Forelimb muscle (tissue), 1 donor: ENCODE measurements around the gene TMEM225B. TPM values are rescaled to one million over a fixed set of nuclear protein-coding genes. Genes with fewer than 3 reads are reported as not detected.
A peak's percentile ranks its signal among the peaks of the same experiment; 100 is the strongest.
"Not testable (repeated sequence)": the region's sequence is repeated elsewhere in the genome, so short reads cannot be mapped to it uniquely, and the experiment has no call there.

ENCODE experiments used
- DNase-seq: peaks from one replicate; pipeline ENCODE4 v3.0.0-alpha.2; 2013; ENCODE audit warnings: low read depth
- polyA plus RNA-seq: library from polyadenylated mRNA; unstranded; fragments of 120-200 nt; gene quantifications from one replicate; pipeline ENCODE4 v1.2.1, GENCODE V29; 2013; ENCODE audit not compliant: insufficient read length

The TMEM225B gene
- 0.77 TPM for polyA plus RNA-seq

DNA sequence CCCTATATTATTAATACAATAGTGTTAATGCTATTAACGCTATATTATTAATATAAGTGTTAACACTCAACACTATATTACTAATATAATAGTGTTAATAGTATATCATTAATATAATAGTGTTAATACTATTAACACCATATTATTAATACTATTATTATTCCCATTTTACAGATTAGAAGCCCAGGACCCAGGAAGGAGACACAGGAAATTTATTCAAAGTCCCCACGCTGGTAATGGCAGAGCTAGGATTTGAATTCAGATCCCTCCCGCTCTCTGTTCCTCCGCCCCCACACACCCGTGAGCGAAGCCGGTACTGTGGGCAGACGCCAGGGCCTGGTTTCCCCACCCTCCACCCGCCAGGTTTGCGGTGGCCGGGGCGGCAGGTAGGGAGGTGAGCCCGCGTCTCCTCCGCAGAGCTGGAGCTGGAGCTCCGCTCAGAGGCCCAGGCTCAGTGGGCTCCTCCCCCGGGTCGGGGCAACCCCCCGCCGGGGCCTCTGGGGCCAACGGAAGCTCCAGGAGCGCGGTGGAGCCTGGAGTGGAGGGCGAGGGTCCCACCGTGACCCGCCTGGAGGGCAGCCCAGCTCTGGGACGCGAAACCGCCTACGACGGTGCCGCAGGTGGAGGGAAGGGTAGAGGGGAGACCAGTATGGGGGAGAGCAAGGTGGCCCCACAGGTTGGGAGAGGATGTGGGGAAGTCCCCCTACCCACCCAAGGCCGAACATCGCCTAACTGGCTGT, at the start of gene TMEM225B:
Gene TMEM225B (plus strand): TSS at position 506 of the 740 bp plus-strand sequence. CDS start 6,122 bp downstream, outside the sequence.
- DNase-seq: no peak

GRCh38 chr7:99549545-99549944, 48.5 kb upstream of the TMEM225B start:
- DNase-seq: not testable (repeated sequence)

GRCh38 chr7:99551334-99551733, 46.7 kb upstream of the TMEM225B start:
- DNase-seq: no peak

DNA sequence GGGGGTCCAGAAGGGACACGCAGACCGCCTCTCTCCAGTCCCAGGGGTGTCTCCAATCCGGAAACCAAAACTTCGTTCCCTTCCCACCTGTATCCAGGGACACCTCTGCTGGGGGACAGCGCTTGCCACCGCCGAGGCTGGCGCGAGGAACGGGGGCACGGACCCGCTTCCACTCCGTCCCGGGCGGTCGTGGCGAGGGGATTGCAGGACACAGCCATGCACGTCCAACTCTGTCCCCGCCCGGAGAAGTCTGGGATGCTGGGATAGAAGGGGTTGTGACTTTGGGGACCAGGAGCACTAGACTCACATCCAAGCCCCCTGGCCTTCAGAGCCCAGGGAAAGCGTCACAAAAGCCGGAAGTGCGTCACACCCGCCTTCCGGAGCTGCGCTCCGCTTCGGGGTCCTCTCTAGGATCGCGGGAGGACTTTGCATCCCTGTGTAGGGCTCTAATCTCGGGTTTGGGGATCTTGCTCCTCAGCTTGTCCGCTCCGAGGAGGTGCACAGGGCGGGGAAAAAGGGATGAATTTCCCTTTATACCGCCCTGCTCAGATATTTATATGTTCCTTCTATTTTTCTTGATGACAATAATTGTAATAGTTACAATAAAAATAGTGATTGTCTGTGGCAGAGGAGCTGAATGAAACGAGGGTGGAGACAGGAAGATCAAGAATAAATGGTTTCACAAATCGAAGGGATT, 46.2 kb upstream of the TMEM225B start, which contains the start of gene FAM200A:
Gene FAM200A (minus strand): TSS at position 348 of the 697 bp plus-strand sequence. CDS start 3,707 bp downstream, outside the sequence.
- peak; percentile 94 for DNase-seq

DNA sequence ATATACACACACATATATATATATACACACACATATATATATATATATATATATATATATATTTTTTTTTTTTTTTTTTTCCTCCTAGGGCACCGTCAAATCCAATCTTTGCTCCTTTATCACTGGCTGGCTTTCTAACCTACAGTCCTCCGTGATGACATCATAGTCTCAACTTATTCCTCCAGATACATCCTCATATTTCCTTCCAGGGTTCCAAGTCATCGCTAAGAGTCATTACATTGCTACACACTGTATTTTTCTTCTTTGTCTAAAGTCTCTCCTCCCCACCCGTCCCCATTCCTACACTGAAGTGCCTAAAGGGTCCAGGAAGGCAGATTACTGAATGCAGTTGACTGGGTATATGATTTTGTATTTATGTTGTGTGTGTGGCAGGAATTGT, 45.0 kb upstream of the TMEM225B start:
- no peak for DNase-seq

GRCh38 chr7:99554939-99555338, 43.1 kb upstream of the TMEM225B start:
- DNase-seq: no peak

- DNase-seq: no peak
These were observed 40.9 kb upstream of the TMEM225B start for GRCh38 chr7:99557196-99557607.

DNA sequence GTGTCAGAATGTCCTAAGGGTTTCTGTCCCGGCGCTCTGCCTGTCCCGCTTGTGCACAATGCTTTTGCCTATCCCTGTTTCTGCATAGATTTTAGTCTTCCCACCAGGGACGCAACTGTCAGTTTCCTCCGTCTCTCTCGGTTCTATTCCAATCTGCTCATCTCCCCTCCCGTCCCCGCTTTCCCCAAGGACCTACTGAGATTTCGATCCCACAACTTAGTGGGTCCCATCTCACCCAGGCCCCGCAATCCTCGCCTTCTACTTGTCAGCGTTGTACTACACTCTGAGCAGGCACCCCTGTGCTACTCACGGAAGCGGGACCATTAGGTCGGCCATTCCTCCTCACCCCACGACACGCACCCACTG, 40.1 kb upstream of the TMEM225B start:
- no peak for DNase-seq

GRCh38 chr7:99558306-99559174, 39.5 kb upstream of the TMEM225B start, which contains the start of gene ZNF655:
ZNF655 (plus strand) TSS chr7:99558642; CDS start chr7:99560560, 1,918 bp downstream.
- DNase-seq: peak; percentile 52

DNA sequence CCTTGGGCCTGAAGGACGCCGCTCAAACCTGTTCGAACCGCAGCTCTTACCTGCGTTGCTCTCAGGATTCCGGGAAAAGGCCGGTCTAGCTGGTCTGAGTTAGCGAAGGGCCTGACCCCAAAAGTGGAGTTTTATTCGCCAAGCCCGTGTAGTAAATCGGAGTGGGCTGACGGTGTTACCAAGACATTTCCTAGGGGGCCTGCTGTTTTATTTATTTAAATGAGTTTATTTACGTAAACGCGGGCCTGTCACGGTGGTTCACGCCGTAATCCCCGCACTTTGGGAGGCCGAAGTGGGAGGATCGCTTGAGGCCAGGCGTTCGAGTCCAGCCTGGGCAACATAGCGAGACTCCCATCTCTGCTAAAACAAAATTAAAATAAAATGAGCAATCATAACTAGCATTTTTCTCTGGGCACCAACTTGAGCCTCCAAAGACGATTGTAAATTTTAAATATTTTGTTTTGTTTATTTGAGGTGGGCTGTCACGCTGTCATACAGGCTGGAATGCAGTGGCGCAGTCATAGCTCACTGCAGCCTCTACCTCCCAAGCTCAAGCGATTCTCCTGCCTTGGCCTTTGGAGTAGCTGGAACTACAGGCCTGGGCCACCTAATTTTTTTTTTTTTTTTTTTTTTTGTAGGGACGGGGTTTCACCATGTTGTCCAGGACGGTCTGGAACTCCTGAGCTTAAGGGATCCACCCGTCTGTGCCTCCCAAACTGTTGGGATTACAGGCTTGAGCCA, 38.7 kb upstream of the TMEM225B start:
- no peak for DNase-seq

- DNase-seq: no peak
These were observed 37.0 kb upstream of the TMEM225B start for GRCh38 chr7:99560834-99561736.

DNA sequence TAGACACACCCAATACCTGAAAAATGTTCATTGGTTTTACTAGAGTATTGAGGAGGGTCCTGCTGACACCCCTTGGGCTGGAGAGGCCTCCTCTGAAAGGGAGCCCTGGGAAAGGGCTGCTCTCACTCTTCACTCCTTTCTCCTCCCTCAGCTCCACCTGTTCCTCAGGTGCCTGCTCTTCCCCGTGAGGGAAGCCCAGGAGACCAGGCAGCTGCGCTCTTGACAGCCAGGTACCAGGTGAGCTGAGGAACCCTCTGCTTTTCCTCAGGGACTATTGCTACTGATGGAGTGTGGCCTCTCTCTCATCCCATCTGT, 36.4 kb upstream of the TMEM225B start:
- DNase-seq: no peak

GRCh38 chr7:99562114-99562784, 35.8 kb upstream of the TMEM225B start:
- no peak for DNase-seq

- no peak for DNase-seq
These were observed 35.2 kb upstream of the TMEM225B start for GRCh38 chr7:99562832-99563231.

- no peak for DNase-seq
These were observed 34.4 kb upstream of the TMEM225B start for GRCh38 chr7:99563650-99564049.

DNA sequence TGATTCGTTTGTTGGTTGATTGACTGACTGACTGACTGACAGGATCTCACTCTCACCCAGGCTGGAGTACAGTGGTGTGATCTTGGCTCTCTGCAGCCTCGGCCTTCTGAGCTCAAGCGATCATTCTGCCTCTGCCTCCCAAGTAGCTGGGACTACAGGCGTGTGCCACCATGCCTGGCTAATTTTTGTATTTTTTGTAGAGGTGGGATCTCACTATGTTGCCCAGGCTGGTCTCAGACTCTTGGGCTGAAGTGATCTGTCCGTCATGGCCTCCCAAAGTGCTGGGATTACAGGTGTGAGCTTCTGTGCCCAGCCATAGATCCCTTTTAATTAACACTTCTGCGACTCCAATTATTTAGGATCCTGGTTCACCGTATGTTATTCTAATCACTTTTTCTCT, 29.3 kb upstream of the TMEM225B start:
- not testable (repeated sequence) for DNase-seq

DNA sequence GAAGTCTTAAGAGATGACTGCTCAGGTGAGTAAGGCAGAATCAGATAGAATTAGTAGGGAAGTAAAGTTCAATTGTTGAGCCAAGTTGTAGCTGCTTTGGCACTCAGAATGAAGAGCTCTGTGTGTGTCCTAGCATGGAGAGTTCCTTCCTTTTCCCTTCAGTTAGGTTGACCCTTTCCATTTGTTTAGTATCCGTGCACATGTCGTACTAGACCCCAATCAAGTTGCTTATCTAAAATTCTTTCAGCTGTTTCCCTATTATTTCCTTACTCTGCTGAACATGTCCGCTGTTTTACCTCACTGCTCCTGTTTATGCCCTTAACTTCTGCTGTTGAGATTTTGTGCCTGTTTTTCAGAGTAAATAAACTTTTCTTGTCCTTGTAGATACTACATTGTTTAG, 26.3 kb upstream of the TMEM225B start:
- DNase-seq: no peak

DNA sequence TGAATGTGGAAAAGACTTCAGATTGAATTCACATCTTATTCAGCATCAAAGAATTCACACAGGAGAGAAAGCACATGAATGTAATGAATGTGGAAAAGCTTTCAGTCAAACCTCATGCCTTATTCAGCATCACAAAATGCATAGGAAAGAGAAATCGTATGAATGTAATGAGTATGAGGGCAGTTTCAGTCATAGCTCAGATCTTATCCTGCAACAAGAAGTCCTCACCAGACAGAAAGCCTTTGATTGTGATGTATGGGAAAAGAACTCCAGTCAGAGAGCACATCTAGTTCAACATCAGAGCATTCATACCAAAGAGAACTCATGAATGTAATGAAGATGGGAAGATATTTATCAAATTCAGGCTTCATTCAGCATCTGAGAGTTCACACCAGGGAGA, 24.8 kb upstream of the TMEM225B start:
- no peak for DNase-seq

GRCh38 chr7:99576251-99576650, 21.8 kb upstream of the TMEM225B start:
- no peak for DNase-seq
